GM18861 (cell line): ENCODE data around the gene USF1.

ENCODE experiments used
- ATAC-seq: cut with Tn5 transposase; IDR thresholded peaks from one replicate; pipeline ENCODE4 v1.9.1; 2021; ENCODE audit not compliant: unreplicated experiment

Gene USF1, protein sequence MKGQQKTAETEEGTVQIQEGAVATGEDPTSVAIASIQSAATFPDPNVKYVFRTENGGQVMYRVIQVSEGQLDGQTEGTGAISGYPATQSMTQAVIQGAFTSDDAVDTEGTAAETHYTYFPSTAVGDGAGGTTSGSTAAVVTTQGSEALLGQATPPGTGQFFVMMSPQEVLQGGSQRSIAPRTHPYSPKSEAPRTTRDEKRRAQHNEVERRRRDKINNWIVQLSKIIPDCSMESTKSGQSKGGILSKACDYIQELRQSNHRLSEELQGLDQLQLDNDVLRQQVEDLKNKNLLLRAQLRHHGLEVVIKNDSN

DNA sequence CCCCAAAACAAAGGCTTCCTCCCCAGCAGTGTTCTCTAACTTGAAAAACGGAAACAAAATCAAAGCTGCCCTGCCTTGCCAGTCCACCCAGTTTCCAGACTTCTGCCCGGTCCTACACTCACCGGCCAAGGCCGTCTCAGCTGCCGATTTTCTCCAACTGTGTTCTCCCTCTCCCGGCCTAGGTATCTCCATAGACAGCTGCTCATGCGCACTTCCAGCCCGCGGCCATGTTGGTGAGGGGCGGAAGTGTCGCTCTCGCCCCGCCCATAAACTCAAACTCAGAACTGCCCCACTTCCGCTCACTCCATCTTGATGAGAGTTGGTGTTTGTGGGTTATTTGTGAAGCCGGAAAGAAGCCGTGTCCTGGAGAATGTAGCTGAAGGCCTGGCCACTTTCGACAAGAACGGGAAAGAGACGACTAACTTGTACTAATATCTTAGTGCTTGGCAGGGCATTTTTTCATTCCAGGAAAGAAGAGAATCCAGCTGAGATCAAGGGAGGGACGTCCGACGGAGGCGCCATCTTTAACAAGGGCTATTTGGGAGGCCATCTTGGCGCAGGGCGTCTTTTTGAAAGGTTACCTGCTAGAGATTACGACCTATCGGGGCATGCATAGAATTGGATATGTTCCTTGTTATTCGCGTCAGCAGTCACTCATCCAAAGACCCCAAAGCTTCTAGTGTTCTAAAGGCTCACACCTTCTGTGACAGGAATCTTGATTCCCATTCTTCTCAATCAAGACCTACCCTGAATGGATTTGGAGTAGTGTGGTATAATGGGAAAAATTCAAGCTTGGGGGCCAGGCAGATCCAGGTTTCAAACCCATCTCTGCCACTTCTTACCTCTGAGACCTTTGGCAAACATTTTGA, at the start of gene USF1:
Gene USF1, minus strand, starts transcription at position 242 of the 869 bp plus-strand sequence. CDS start 2,702 bp downstream, outside the sequence.
- peak; percentile 49 for ATAC-seq

DNA sequence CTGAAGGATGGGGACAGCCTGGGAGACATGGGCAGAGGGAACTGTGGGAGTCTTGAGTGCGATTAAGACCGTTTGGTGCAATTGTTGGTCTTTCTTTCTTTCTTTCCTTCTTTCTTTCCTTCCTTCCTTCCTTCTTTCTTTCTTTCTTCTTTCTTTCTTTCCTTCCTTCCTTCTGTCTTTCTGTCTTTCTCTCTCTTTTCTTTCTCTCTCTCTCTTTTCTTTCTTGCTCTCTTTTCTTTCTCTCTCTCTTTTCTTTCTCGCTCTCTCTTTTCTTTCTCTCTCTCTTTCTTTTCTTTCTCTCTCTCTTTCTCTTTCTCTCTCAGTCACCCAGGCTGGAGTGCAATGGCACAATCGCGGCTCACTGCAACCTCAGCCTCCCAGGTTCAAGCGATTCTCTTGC, 49.5 kb upstream of the USF1 start:
- no peak for ATAC-seq

DNA sequence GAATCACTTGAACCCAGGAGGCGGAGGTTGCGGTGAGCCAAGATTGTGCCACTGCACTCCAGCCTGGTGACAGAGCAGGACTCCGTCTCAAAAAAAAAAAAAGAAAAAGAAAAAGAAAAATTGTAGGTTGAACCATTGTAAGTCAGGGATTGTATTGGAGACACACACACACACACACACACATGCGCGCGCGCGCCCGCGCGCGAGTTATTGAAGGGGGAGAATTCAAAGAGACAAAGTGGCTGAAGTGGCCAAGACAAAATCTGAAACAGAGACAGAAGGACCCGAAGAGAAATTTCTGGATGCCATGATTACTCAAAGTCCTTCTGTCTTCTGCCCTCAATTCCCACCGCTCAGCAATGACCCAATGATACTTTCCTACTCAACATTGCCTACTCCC, 48.7 kb upstream of the USF1 start:
- ATAC-seq, result no peak

DNA sequence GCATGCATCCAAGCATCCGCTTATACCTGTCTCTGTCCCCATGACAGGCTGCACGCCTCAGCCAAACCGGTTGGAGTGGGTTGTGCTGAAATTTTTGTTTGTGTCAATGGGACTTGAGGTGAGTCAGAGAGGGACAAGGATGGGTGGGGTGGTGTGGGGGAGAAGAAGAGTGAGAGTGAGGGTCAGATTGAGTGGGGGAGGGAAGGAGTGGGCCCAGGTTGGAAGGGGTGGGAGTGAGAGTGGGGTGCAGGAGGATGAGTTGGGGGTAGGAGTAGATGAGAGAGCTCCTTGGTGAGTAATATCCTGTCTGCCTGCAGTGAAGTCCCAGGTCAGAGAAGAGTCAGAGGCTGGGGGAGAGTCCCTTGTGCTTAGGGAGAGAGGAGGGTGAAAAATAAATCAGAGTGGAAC, 46.8 kb upstream of the USF1 start:
- no peak for ATAC-seq

DNA sequence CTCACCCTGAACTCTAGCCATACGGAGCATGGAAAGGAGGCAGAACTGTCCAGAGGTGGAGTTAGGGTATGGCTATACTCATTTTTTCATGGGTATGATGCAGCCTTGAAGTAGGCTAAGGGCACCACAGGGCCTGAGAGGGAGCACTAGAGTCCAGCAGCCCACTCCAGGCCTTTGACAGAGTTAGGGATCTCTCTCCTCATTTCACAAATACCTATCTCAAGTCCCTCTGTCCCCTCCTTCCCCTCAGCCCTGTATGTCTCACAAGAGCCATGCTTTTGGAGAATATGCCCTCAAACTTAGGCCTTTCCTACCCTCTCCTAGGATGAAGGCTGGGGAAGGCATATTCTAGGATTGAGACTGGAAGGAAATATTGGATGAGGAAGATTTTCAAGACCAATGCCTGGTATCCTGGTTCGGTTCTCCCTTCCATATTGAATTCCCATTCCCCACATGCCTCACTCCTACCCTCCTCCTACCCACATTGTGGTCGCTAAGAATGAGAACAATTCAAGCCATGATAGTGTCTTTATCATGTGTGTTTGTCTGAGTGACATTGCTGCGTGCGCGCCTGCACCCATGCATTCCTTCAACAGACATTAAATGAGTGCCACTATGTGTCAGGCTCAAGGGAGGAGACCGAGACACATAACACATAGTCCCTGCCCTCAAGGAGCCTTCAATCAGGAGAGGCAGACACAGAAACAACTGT, 46.2 kb upstream of the USF1 start:
- no peak for ATAC-seq

DNA sequence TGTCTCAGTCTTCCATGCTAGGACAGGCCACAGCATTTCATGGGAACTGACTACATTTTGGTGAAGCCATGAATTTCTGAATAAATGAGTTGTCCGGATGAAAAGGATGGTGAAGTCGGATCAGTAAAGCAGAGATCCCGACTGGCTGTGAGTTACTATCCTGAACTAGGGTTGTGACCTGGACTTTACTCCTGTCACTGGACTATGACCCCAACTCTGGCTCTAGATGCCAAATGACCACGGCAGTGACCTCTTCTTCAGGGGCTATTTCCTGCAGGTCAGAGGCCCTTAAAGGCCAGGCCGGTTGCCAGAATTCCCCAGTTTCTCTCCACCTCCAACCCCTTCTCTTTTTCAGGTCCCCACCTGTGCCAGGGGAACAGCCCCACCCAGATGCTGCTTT, 45.3 kb upstream of the USF1 start:
- ATAC-seq, result no peak

DNA sequence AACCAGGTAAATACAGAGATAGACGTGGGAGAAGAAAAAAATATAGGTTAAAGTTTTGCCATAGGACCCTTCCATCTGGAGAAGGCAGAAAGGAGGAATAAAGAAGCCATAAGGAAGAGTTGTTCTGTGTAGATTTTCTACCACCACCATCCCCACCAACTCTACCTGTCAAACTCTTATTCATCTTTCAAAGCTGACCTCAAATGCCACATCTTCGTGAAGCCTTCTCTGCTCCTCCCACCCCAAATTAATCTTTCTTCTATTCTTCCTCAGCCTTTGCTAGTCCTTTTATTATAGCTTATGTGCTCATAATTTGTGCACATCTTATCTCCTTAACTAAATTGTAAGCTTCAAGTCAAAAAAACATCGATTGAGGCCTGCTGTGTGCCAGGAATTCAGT, 44.8 kb upstream of the USF1 start:
- ATAC-seq, result no peak

DNA sequence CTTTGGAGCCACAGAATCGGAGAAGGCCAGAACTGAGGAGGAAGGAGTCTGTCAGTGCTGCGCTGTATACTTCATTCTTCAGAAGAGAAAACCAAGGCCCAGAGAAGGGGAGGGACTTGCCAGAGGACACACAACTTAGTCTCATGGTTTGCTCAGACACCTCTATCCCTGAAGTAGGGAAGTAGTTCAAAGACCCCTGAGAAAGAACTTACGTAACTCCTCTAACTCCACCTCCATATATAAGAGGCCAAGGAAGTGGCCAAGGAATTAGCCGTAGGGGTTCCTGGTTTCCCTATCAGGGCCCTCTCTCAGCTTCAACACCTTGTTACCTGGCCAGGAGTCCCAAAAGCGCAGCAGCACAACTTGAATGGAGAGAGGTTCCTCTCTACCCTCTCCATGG, 44.2 kb upstream of the USF1 start:
- ATAC-seq, result no peak

DNA sequence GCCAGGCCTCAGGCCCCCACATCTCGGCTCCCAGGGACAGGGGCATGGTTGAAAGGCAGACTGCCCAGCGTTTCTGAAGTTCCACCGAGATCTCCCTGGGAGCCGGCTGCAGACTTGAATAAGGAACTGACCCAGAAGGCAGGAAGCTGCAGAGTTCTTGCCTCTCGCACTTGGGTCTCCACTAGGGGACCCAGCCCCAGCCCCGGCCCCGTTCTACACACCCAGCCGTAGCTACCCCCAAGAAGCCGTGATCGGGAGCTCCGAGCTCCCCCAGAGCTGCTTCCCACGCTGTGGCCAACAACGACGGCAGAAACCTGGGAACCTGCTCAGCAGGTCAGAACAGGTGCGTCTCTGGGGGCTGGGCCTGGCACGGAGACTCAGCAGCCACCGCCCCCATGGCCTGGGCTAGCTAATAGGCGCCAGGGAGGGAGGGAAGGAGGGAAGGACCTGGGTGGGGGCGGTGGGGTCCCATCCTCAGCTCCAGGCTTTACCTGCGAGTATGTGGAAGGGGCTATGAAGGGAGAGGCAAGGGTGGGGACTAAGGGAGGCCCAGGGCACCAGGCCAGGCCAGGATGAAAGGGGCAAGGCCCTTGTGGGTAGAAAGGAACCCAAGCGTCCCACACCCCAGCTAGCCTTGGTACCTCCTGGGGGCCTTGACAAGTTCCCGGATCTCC, 43.6 kb upstream of the USF1 start, which contains the start of gene NECTIN4:
Gene NECTIN4, minus strand, starts transcription at position 308 of the 674 bp plus-strand sequence. Its CDS starts 262 bp downstream, at position 46.
- no peak for ATAC-seq

DNA sequence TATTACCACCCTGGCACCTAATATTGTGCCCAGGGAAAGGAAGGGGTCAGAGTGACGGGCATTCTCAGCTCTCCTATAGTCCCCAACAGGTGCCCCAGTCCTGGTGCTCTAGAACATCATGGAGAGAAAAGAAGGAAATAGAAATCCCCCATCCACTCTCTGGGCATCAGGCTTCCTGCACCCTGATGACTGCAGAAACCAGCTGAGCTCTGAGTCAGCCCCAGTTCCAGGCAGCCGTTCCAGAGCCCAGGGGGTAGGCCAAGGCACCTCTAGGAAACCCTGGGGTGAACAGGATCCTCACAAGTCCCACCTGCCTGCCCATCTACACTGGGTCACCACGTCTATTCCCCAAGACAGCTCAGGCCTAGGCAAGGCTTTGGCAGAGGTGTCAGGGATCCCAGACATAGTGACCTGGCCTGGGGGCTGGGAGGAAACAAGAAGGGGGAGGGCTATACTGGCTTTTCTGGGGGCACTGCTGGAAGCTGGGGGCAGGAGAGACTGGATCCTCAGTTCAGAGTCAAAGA, 42.9 kb upstream of the USF1 start:
- ATAC-seq, result no peak

DNA sequence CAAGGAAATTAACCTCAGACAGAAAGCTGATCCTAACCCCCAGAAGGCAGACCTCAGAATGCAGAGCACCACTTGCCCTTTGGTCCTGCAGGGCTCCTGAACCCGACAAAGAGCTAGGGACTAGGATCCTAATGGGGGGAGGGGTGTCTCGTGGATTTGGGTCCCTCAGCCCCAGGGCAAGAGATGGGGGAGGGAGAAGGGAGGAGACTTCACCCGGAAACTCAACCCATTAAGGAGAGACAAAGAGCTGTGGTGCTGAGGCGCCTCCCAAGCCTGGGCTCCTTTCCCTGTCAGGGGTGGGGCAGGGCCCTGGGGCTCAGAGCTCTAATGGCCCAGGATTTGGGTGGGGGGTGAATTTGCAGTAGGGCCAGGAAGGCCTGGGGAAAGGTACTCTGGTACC, 40.7 kb upstream of the USF1 start:
- ATAC-seq, result no peak

DNA sequence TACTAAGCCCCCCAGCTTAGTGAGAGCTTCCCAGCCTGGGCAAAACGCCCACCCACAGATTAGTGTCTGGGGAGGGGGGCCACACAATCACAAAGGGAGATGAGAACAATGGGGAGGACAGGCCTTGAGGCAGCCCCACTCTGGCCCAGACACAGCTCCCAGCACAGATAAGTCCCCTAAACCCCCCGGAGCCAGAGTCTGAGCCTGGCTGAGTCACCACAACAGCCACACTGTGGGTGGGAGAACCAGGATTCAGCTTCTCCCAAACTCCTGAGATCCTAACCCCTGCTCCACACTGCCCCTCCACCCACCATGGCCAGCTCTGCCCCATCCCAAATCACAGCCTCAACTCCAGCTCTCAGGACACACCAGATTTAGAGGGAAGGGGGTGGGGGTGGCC, 39.4 kb upstream of the USF1 start:
- no peak for ATAC-seq

DNA sequence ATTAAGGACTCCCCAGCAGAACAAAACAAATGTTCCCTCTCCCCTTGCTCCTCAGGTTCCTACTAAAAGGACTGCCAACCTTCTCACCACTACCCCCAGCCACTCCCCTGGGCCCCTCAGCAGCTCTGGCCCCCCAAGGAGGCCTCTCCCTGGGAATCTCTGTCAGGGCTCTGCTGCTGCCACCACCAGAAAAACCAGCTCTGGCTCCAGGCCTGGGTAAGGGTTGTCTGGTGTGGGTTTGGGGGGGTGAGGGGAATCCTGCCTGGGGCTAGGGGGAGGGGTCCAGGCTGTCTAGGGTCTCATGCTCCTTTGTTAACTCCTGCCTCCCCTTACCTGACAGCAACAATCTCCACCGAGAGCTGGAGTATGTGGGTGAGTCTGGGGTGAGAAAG, 38.8 kb upstream of the USF1 start:
- ATAC-seq, result no peak

DNA sequence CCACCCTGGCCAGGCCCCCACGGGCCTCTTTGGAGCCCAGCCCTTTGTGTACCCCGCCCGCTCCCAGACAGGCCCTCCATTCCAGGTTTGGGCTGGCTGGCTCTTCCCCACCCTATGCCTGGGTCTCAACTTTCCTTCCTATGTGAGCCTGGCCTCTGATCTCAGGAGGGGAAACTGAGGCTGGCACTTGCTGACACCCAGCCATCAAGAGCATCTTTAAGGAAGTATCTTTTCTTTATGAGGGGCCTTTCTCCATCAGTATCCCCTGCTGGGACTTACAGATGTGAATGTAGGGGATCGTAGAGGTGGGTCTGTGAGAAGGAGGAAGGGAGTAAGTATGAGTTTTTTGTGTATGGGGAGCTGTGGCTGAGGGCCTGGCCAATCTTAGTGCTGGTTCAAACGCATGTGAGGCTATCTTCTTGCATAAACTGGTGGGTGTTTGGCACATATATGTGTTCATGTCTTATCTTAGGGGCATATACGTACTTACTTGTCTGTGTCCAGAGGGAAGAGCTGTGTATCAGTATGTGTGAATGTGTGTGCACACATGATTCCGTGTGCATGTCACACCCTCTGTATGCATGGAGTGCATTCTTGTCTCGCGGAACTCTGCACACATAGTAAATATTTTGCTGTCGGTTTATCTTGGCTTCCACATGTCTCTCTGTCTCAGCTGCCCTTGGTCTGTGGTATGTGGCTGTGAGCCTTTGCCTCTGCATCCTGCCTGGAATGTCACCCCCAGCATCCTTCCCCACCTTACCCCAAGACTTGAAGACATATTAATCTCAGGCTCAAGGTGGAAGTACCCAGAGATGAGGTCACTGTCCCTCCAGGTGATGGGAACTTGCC, 38.2 kb upstream of the USF1 start:
- ATAC-seq, result no peak

DNA sequence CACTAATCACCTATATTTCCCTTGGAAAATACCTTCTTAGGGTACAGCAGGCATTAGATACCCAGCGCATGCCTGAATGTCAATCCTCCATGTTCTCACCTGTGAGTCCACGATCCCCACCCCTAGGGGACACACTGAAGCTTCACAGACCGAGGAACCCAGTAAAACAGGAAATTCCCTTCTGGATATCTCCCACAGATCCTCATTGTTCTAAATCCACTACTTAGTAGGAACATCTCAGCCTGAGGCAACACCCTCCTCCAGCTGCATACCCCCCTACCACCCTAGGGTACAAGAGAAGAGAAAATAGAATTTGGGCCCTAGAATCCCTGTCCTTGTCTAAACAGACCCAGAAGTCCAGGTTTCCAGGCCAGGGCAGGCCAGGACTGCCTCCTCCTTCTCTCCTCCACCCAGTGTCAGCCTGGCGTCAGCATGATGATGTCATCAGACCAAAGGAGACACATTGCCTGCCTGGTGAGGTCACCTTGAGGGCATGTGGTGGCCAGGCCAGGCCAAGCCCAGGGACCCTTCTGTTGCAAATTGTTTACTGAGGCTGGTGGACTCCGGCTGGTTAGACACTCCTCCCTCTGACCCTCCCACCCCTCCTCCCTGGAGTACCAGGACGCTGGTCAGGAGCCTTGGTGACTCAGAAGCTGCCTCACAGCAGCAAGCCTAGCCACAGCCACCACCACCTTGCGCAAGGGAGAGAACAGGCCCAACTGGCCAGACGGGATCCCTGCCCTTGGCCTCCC, 37.4 kb upstream of the USF1 start:
- no peak for ATAC-seq

DNA sequence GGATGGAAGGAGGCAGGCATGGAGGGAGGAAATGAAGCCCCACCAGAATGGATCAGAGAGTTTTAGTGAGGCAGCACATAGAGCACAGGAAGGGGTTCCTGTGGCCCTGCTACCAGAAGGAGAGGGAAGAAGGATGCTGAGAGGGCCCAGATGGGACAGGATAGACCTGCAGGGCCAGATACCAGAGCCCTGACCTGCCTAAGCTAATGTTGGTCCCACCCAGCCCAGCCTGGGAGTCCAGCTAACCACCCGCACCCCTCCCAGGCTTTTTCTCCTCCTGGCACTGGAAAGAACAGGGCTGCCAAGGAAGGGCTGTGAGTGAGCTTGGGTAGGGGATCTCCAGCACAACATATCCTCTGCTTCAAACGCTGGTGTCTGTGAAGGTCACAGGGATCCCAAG, 36.7 kb upstream of the USF1 start:
- no peak for ATAC-seq

DNA sequence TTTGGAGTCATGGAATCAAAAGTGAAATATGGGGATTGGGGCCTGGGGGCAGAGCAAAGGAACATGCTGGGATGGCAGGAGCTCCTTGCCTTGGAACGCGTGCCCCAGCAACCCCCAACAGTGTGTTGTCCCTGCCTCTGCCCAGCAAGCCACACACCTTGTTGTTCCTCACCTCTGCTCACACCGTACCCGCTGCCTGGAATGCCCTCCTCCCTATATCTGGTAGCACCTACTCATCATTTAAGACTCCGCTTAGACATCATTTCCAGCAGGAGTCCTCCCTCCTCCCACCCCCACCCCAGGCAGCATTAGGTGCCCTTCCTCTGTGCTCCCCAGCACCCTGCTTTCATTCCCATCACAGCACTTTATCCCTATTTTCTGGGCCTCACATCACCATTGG, 35.7 kb upstream of the USF1 start:
- ATAC-seq, result no peak

DNA sequence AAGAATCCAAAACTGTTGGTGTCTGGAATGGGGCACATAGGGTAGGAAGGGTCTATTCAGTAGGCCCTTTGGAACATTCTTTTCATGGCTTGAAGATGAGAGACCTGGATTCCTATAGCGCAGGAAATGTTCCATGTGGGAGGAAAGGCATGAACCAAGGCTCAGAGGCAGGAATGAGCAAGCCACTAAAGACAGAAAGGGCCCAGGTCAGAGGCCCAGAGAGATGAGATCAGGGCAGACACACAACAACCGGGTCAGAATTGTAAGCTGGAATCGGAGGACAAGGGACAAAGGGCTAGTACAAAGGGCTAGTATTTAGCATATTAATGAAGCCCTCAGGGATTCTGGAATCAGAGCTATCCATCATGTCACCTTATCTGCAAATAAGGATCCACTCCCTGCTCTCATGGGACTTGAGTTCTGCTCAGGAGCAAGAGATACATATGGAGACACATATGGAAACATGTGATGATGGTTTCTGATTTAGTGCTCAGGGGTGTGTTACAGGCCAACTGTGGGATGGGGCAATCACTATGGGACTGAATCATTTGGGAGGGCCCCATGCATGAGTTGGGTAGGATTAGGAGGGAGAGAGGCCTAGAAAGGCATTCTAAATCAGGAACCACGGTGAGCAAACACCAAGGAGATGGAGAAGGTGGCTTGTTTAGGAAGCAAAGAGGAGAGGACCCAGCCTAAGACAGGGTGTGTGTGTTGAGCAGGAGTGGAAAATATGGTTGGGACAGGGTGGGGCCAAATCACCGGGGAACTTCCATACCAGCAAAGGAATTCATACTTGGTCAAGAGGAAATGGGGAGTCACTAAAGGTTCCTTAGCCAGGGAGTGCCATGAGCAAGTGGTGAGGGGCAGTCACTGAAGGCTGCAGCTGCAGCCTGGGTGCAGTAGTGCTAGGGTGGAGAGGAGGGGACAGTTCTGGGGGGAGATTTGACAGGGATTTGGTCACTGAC, 34.9 kb upstream of the USF1 start:
- ATAC-seq, result no peak
